NCI-H2171 (cell line): ENCODE results near the gene ACSS1.

ENCODE experiments used
- DNase-seq: peaks from one replicate; lab custom pipeline; 2025; lab: John Stamatoyannopoulos, UW

Gene ACSS1

DNA sequence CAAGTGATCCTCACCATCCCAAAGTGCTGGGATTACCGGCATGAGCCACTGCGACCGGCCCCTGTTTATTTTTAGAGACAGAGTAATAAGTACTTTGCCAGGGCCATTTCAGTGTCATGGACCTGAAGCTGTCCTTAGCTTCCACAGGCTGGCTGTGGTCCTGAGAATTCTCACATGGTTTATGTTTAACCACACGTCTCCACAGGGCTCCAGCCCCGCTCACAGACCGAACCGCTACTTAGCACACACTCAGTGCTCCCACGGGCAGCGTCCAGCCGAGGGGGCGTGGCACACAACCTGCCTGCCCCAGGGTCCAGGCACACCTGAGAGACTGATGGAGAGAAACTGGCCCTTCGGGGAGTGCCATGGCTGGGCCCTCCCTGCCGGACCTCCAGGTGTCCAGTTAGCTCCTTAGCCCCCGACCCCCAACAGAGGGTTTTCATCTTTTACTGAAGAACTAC is 11.7 kb downstream of the ACSS1 start:
- DNase-seq: no peak

DNA sequence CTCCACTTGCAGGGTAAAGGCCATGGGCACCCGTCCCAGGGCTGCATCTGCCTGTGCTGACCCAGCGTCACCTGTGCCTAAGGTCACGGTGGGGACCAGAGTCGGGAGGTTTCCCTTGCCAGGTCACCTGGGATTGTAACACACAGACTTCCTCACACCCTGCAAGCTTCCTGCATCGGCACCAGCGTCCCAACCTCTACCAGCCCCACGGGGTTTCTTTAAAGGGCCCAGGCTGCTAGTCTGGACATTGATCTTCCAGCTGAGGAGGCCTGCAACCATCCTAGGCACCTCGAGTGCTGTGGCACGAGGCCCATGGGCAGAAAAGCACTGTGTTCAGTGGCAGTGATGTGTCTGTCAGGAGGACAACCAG is 12.6 kb downstream of the ACSS1 start:
- DNase-seq: no peak

DNA sequence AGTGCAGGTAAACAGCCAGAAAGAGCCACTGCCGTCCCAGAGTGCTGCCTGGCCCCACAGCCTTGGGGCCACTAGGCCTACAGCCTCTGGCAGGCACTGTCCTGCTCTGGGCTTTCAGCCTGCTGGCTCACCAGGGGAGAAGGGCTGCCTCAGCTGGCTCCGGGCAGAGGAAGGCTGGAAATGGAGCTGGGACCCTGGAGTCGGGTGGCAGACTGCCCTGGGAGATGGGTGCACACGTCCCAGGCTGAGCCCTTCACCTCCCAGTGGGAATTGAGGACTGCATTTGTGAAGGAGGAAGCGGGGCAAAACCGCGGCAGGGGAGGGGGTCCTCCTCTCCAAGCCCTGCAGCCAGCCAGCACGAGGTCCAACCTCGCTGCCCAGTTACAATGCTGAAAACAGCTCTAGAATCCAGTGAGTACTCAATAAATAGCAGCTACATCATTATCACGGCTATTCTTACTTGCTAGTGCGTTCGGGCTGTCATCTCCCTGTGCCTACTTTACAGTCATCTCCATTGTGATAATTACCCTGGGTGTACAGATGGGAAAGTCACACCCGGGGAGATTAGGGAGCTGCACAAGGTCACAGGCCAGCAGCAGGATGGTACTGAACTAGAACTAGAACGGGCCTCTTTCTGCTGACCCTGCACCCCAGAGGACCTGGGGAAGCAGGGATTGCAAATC is 13.1 kb downstream of the ACSS1 start:
- no peak for DNase-seq

DNA sequence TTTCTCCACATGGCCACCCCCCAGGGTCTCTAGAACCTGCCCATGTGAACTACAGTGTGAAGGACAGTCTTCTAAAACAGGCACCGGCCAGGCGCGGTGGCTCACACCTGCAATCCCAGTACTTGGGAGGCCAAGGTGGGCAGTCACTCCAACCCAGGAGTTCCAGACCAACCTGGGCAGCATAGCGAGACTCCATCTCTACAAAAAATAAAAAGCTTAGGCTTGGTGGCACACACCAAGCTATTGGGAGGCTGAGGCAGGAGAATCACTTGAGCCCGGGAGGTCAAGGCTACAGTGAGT is 13.7 kb downstream of the ACSS1 start:
- no peak for DNase-seq

DNA sequence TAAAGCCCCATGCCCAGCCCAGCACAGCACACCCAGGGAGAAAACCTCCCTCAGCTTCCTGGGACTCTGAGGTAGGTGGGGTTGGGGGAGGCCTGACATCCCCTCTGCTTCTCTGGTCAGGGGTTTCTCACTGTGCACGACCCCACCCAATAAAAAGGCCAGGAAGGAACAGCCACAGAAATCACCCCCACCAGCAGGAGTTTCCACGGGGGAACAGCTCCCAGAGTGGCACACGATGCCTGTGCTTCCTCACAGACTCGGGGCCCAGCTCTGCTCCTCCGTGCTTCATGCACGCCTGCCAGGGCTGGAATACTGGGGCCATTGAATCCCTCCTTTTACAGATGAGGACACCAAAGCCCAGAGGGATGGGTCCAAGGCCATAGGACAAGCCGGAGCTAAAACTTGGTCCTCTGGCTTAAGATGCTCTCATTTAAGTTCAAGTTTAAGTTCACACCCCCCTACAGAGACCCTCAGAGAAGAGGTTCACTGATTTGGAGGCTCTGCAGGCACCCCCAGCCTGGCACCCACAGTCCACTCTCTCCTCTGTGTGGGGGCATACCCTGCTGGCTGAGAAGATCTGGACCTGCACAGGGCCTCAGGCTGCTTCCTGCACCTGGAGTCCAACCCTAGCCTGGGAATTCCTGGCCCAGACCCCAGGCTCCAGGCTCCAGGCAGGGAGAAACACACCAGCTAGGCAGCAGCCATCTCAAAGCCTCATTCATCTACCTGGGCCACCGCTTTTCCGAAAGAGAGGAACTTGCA is 14.3 kb downstream of the ACSS1 start:
- no peak for DNase-seq

DNA sequence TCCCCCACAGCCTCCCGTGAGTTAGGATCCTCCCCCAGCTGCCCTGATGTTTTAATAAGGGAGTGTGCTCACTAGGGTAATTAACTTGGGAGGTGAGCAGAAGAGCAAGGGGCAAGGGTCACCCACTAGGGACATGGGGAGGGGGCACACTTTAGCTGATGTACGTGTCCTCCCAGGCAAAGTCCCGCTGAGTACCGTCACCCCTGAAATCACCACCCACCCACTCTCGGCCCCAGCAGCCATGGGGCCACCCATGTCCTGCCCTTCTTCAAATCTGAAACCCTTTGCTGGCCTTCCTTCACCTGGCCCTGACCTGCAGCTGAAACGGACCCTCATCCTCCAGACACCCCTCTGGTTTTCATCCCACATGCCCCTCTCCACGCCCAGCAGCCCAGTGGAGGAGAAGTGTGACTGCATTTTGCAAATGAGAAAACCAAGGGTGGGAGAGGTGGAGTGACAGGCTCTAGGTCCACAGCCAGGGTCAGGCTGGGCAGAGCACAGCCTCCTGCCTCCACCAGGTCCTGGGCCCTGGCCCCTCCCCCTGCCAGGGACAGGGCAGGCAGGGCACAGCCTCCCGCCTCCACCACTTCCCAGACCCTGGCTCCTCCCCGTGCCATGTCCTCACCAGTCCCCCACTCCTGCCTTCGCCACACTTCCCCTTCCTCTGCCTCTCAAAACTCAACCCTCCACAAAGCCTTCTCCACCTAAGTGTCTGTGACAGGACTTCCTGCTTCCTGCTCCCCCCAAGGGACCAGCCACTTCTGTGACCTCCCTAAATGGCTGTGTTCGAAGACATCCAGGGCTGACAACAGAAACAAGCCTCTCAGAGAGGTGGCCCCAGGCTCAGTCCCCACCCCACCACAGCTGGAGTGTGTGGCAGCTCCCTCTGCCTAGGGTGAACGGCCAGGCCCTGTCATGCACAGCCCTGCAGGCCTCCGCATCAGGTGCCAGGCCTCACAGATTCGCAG is 15.1 kb downstream of the ACSS1 start:
- no peak for DNase-seq

DNA sequence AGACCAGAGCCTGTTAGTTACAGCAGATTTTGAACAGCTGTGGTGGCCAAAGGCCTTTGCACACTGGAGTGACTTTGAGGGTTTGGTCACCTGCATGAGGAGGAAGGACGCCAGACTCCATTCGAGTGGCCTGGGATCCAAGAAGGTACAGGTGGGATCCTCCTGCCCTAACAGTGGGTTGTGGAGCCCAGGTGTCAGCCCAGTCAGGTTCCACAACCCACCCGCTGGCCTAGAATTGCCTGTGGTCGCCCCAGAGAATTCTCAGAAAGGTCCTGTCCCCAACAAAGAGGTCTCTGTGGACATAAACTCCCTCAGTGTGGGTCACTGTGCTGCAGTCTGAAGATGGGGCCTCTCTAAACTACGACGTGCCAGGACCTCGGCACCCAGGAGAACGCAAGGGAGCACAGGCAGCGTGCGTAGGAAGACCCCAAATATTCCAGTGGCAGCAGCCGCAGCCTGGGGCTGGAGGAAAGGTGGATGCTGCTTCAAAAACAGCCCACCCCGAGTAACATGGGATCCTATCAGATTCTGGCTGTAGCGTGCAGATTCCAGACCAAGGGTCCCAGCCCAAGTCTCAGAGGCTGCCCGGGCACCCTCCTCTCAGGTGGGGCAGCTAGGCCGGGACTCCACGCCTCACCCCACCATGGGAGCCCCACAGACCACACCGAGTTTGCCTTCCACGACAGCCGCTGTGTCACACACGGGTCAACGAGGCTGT is 16.0 kb downstream of the ACSS1 start:
- DNase-seq: no peak

DNA sequence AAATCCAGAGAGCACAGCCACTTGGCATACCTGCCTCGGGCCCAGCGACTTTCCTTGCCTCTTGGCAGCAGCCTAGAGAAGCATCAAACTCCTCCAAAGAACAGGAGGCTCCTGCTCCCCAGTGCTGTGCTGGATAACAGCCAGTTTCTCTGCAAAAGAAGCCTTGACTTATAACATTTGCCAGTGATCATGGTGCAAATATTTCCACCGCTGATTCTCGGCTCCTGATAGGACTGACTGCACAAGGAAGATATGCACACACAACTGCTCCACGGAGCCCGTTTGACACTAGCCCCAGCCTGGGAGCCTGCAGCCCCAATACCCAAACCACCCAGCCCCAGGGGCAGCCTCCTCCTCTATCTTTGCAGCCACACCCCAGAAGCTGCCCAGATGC is 17.5 kb downstream of the ACSS1 start:
- no peak for DNase-seq

DNA sequence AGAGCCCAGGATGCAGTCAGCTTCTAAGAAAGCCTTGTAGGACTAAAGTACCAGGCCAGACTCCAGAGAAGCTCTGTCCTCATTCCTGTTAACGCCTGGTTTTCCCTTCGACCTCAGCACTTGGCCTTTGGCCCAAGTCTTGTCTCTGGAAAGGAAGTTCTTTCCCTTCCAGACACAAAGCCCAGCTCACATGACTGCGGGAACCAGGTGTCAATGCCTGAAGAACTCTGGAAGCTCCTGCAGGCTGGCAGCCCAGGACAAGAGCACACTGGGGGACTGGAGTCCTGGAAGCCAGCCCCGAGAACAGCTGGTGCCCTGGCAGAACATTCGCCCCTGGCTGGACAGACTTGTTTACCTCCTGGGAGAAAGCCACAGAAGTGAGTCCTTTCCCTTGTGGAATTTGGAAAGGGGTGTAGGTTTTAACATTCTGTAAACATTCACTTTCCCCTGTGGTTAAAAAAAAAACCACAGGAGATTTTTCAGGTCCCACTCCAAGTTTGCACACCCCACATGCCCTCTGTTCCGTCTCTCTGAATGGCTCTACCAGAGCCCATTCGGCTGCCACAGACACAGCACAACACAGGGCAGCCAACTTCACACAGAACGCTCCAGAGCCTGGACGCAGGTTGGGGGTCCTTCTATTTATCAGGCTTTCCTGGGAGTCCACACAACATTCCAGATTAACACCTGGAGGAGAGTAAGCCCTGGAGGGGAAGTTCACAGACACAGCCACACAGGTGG is 18.1 kb downstream of the ACSS1 start:
- DNase-seq: peak; percentile 11

DNA sequence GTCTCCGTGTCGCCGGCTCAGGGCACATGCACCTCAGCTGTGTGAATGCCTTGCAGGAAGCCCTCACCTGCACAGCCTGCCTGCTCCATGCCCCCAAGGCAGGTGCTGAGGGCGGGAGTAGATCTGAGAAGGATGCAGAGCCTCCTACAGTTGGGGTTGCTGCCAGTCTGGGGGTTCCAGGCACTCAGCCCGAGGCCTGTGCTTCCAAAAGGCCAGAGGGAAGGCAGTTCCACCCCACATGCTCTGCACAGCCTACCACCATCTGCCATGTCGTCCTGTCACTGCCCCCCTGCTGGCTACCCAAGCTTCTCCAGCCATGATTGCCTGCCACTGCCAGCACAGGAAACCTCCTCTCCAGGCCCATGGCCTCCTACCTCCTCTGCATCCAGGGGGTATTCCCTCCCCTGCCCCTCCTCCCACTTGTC is 19.3 kb downstream of the ACSS1 start:
- DNase-seq: no peak

DNA sequence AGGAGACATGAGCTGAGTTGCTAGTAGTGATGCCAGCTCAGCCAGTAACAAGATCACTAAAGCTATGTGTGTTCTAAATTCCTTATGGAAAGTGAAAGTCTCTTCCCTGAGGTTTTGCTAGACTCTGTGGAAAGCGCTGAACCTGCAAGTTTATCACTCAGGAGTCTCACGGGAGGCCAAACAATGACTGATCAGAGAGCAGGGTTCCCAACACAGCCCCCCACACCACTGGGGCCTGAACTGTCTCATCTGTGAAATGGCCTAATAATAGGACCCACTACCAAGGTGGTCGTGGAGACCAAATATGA is 19.9 kb downstream of the ACSS1 start:
- no peak for DNase-seq

DNA sequence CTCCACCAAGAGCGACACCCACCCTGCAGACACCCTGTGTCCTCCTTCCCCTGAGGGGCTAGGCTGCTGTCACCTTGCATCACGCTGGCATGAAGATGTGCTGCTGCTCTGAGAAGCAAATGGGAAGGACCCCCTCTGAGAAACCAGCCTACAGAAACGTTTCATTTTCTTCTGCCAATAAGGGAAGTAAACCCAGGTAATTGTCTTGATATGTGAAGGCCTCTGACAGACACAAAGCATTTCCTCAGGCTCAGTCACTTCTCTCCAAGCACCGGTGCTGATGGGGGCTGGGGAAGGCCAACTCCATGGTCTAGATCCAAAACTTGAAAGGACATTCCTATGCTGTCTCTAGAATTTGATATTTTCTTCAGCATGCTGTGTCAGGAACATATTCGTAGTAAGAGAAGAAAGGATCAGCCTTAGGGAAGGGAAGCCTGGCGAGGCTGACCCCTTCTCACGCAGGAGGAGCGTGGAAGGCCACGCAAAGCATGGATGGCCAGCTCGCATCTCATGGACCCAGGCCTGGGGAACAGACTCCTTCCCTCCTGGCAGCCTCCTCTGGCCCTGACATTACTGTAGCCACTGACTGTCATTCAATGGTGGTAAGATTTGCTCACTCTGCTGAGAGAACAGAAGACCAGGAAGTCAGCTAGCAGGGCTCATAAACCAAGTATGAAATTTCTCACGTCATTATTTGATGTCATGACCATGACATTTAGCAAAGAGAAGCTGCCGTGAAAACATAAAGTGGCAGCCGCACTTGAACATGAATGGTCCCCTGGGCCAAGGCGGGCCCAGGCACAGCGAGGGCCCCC is 20.4 kb downstream of the ACSS1 start:
- DNase-seq: peak; percentile 46

DNA sequence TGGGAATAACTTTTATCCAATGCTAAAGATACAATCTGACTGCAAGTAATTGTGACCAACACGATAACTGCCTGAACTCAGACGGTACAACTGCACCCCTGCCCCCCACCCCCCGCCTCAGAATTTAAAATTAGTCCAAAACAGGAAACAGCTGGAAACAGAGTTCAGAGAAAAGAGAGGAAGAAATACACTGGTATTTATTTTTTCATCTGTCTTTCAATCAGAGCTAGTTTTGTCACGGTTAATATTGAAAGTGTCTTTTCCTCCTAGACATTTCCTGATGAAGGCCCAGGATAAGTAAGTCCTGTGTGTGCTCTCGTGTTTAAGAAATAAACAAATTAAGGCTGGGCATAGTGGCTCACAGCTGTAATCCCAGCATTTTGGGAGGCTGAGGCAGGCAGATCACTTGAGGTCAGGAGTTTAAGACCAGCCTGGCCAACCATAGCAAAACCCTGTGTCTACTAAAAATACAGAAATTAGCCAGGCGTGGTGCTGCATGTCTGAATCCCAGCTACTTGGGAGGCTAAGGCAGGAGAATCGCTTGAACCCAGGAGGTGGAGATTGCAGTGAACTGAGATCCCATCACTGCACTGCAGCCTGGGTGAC is 21.5 kb downstream of the ACSS1 start:
- no peak for DNase-seq

DNA sequence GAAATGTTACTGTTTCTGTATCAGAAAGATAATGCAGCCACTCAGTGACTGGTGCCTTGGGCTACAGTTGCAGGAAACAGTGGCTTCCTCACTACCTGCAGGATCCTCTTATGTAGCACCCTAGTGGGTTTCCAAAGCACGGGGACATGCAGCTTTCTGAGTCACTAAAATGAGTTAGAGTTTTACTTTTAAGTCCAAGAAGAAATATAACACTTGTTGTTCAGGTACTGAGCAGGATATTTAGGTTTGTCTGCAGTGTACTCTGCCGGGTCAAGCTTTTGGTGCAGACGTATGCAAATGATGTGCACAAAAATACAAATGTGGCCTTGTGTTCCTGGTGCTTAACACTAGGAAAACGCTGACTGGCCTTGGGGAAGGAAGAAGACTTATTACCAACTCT is 22.0 kb downstream of the ACSS1 start:
- no peak for DNase-seq

DNA sequence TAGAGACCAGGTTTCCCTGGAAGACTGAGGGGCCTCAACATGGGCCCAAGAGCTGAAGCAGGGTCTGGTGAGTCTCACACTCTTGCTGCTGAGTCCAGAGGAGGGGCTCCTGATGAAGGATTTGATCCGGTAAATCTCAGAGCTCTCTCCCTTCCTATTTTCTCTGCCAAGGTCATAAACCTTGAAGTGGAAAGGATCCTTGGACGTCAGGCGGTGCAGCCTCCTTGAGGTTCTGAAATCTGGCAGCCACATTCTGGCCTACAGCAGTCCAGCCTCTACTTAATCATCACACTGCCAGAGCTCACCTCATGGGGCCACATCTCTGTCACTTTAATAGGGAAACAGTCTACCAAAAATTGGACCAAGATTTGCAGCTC is 24.0 kb downstream of the ACSS1 start:
- no peak for DNase-seq

DNA sequence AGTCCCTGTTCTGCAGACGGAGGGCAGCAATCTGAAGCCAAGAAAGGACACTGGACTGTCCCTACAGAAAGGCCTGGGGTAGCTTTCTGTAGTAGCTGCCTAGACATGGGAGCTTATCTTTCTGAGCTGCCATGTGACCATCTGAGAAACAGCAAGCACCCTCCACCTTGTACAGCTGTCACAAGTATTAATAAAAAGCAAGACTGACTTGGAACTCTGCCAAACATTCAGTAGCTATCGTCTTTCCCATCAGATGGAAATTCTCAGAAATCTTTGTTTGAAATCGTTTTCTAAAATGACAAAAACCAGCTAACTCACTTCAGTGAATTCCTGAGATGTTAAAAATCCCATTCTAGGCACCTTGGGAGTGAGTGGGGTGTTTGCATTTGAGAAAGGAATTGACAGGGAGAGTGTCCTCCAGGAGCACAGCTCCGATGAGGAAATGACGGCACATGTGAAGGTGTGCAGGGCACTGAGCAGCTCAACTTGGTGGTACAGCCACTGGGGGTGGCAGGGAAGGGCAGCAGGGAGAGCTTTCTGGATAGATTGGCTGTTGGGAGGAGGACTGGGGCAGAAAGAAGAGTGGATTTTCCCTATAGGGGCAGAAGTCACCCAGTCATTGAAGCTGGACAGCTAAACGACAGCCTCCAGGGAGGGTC is 24.5 kb downstream of the ACSS1 start:
- DNase-seq: peak; percentile 88

DNA sequence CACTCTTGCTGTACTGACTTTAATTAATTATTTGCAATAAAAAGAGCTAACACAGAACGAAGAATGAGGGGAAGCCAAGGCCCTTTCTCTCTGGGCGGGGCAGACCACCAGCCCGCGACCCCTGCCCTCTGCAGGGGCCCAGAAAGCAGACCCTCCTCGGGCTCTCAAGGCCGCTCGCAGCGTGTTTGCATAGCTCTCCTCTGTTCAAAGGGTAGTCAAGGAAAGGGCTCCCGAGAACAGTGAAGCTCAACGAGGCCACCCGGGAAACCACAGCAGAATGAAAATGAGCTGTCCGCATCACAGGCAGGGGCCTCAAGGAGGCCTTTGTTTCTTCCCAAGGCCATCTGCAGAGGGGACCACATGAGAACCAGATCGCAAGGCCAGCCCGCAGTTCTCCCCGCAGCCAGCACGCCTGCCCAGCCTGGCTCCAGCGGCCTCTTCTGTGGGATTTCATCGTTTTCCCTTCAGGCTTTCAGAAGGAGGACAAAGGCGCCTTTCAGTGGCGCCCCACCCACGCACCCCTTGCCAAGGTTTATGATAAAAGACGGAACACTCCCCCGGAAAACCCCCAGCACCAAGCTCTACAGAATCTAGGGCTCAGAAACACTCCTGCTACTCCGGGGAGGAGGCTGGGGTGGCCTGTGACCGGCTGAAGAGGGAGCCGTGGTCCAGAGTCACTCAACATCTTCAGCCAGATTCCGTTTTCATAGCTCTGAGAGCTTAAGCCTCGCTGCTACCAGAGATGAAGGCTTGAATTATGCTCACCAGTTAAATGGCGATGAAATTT is 25.3 kb downstream of the ACSS1 start:
- no peak for DNase-seq

DNA sequence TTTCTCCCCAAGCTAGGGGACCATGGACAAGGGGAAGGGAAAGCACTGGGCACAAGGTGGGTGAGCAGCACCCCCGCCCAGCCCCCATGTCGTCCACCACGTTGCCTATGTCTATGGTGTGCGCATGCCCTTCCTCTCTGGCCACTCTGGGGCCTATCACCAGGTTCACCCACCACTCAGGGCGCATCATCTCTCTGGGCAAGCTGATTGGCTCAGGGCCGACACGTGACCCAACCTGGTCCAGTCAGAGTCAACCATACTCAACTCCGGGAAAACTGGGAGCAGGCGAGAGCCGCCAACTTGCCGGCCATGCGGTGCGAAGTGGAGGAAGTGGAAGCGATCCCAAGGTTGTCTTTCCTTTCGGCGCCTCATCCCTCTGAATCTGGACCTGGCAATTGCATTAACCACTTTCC is 25.9 kb downstream of the ACSS1 start:
- DNase-seq: no peak

DNA sequence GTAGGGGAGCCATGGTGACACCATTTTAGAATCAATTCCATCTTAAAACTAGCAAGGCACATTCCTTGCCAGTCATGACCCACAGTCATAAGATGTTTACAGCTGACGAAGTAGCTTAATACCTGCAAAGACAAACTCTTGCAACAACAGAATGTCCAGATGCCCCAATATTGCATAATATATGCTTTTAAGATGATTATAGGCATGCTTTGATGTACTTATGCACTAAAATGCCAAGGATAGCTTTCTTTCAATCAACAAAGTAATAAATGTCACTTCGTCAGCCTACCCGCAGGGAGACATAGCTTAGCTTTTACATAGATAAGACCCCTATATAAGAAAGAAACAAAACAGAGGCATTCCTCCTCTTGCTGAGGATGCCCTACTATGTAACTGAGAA is 26.7 kb downstream of the ACSS1 start:
- no peak for DNase-seq
